NB4 (cell line): ENCODE measurements around the gene HELQ.

Experiments used
- CTCF ChIP-seq: IDR thresholded peaks from one replicate; pipeline ENCODE4 v1.5.1; 2012; ENCODE audit warnings: low read depth, low read length
- MYC ChIP-seq: IDR thresholded peaks from 2 replicates; pipeline ENCODE4 v1.6.1; 2011; ENCODE audit warnings: low read depth, low read length
- POLR2A ChIP-seq: IDR thresholded peaks from 2 replicates; pipeline ENCODE4 v1.6.1; 2011; ENCODE audit warnings: mild to moderate bottlenecking; ENCODE audit not compliant: insufficient read length; ENCODE audit errors: extremely low read depth

GRCh38 chr4:83370640-83370906, 85.0 kb downstream of the HELQ start:
- TF ChIP-seq CTCF (no peak), POLR2A (no peak), MYC (no peak)
